GM21423 (cell line): ENCODE data around the gene ACR.

Experiments used
- ATAC-seq: cut with Tn5 transposase; IDR thresholded peaks from one replicate; pipeline ENCODE4 v1.9.1; 2021; ENCODE audit warnings: mild to moderate bottlenecking, moderate library complexity; ENCODE audit not compliant: unreplicated experiment

The ACR gene

GRCh38 chr22:50716290-50717024 is 21.5 kb upstream of the ACR start:
- no peak for ATAC-seq

DNA sequence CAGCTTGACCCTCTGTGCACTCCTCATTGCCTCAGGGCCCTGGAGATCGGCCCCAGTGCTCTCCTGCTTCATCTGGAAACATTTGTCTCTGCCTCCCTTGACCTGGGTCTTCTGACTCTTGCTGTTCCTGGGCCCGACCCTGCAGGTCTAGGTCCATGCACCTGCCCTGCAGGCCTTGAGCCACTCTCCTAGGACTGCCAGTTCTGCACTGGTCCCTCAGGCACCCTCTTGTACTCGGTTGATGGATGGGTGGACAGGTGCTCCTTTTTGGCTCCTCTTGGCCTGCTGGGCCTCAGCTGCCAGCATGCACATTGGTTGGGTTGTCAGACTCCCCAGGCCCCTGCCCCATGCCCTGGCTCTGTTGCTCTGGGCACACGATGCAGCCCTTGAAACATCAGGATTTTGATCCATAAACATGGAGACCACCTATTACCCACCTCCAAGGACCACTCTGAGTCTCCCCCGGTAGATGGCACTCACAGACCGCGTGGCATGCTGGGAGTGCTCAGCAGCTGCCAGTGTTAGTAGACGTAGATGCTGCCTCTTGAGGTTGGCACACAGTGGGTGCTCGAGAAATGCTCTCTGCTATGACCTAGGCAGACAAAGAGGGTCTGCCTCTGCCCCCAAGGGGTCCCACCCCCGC is 20.2 kb upstream of the ACR start:
- no peak for ATAC-seq

GRCh38 chr22:50718352-50718709 is 19.7 kb upstream of the ACR start:
- ATAC-seq: no peak

- no peak for ATAC-seq
These were observed 18.1 kb upstream of the ACR start for GRCh38 chr22:50719814-50720300.

GRCh38 chr22:50720301-50721256 is 17.4 kb upstream of the ACR start:
- no peak for ATAC-seq

- no peak for ATAC-seq
These were observed 16.7 kb upstream of the ACR start for GRCh38 chr22:50721257-50721844.

DNA sequence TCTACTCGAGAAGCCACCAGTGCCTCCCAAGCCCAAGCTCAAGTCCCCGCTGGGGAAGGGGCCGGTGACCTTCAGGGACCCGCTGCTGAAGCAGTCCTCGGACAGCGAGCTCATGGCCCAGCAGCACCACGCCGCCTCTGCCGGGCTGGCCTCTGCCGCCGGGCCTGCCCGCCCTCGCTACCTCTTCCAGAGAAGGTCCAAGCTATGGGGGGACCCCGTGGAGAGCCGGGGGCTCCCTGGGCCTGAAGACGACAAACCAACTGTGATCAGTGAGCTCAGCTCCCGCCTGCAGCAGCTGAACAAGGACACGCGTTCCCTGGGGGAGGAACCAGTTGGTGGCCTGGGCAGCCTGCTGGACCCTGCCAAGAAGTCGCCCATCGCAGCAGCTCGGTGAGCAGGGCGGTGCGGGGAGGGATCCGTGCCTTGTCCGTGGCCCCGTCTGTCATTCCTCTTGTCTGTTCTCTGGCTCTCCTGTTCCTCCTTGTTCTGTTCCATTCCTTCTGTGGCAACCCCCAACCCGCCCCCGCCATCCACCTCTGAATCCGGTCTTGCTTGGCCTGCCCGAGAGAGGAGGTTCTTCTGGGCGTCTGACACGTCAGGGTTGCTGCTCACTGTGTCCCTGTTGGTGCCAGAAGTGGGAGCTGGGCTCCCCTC is 15.8 kb upstream of the ACR start:
- ATAC-seq: no peak

DNA sequence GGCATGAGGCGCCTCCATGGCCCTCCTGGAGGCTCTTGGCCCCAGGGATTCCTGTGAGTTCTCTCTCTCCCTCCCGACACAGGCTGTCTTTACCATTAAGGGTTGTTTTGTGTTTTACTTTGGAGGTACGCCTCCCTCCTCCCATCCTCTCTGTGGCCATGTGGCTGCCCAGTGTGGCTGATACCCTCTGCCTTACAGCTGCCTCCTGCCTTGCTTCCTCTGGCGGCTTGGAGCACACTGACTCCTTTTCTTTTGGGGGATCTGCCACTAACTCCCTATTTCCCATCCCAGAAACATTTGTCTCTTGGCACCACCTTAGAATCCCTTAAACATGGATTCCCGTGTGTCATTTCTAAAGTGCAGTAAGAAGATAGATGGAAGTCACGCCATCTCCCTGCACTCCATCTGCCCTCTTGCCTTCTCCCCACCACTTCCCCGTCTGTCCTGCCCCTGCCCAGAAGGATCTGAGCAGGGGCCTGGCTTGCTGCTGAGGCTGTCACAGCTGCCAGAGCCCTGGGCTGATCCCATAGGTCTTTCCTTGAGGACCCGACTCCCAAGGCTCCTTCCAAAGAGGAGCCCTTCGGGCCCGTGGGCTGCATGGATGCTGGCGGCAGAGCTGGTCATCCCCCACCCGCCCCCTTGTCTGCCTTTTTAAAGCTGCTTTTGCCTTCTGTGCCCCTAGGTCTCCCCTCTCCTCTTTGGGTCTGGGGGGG is 15.1 kb upstream of the ACR start:
- no peak for ATAC-seq

DNA sequence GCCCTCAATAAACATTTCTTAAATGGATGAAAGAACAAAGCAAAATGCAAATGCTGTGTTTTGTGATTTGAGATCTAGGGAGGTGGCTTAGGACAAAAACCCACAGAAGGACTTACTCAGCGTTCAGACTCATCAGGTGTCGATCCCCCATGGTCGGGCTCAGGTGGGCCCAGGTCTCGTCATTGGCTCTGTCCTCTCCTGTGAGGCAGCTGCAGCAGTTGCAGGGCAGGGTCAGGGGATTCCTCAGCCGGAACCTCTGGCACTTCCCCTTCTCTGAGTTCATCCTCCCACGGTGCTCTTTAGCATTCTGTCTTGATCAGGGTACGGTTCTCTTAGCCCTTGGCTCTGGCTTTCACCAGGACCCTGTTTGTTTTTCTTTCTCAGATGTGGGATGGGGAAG is 14.0 kb upstream of the ACR start:
- ATAC-seq: no peak

- ATAC-seq: no peak
These were observed 13.4 kb upstream of the ACR start for GRCh38 chr22:50724616-50725015.

- no peak for ATAC-seq
These were observed 12.4 kb upstream of the ACR start for GRCh38 chr22:50725597-50725996.

DNA sequence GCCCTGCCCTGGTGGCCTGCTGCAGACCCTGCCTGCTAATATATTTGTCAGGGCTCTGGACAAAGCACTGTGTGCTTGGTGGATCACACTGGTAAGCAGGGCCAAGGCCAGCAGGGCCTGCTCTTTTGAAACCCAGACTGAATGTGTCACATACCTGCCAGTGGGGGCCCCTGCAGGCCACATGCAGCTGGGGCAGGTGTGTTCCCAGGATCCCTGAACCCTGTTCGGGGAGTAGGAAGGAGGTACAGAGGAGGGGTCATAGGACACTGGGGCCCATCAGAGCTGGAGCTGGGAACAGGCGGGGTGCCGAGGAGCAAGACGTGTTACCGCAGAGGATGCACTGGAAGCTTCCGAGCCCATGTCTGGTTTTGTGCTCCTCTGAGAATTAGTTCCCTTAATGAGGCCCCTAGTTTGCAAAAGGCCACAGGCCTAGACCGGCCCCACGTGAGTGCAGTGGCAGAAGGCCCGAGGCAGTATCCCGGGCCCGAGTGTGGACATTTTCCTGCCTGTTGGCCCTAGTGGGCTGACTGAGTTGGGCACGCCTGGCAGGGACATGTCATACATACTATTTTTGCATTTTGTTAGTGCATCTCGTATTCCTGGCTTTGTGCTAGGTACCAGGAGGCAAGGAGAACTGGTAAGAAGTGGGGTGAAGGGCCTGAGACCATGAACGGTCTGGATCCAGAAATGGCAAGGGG is 11.2 kb upstream of the ACR start:
- no peak for ATAC-seq

GRCh38 chr22:50727678-50728522 is 10.1 kb upstream of the ACR start:
- ATAC-seq: no peak

- no peak for ATAC-seq
These were observed 9.5 kb upstream of the ACR start for GRCh38 chr22:50728523-50728931.

GRCh38 chr22:50729391-50730012 is 8.5 kb upstream of the ACR start:
- no peak for ATAC-seq

GRCh38 chr22:50730013-50730891 is 7.8 kb upstream of the ACR start:
- ATAC-seq: no peak
